Neural crest cell (in vitro differentiated cells): ENCODE results near the gene DNASE1L2. TPM values are rescaled to one million over a fixed set of nuclear protein-coding genes. Genes with fewer than 3 reads are reported as not detected.
A peak's percentile ranks its signal among the peaks of the same experiment; 100 is the strongest.

ENCODE experiments used
- DNase-seq: peaks from one replicate; pipeline ENCODE4 v3.0.0; 2021; ENCODE audit warnings: low read depth, mixed read lengths, low spot score
- H3K27ac Mint-ChIP-seq: one replicate; pipeline ENCODE4 v1.8.0; 2021; ENCODE audit warnings: mild to moderate bottlenecking, mixed read lengths; ENCODE audit not compliant: unreplicated experiment
- H3K27me3 Mint-ChIP-seq: 2 replicates; pipeline ENCODE4 v1.8.0; 2021; ENCODE audit warnings: low read depth, mild to moderate bottlenecking, mixed read lengths
- H3K36me3 Mint-ChIP-seq: 2 replicates; pipeline ENCODE4 v1.8.0; 2021; ENCODE audit warnings: low read depth, mild to moderate bottlenecking, mixed read lengths
- H3K4me1 Mint-ChIP-seq: 2 replicates; pipeline ENCODE4 v1.8.0; 2021; ENCODE audit warnings: mixed read lengths
- H3K4me3 Mint-ChIP-seq: one replicate; pipeline ENCODE4 v1.8.0; 2021; ENCODE audit warnings: mild to moderate bottlenecking, mixed read lengths
- H3K9me3 Mint-ChIP-seq: 2 replicates; pipeline ENCODE4 v1.8.0; 2021; ENCODE audit warnings: mixed read lengths
- total RNA-seq: library from RNA; stranded (reverse); gene quantifications from 2 replicates; pipeline ENCODE4 v1.2.1, GENCODE V29; 2021
- TF ChIP-seq, protein P1 (sequence below): fragments of 200-600 bp; sonication (generic); conservative IDR thresholded peaks from 2 replicates; pipeline ENCODE4 v1.5.0; 2021; ENCODE audit warnings: antibody characterized with exemption, mild to moderate bottlenecking

DNASE1L2 gene
- total RNA-seq, 1 donor from 2014 or later, result 1.6 TPM

DNA sequence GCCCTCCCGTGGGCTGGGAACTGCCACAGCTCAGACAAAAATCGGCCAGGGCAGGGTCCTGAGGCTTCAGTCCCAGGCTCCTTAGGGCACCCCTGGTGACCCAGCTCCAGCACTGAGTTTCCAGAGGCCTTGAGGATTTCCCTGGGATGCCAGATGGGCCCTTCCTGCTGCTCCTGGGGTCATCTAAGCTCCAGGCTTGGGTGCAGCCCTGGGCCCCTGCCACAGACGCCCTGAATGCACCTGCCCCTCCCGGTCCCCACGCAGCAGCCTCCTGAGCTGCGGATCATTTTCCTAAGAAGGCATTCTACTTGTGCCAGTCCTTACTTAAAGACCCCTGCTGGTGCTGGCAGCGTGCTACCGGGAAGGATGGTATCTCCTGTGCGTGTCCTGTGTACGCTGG is 37.7 kb downstream of the DNASE1L2 start:
- TF ChIP-seq, protein P1, sequence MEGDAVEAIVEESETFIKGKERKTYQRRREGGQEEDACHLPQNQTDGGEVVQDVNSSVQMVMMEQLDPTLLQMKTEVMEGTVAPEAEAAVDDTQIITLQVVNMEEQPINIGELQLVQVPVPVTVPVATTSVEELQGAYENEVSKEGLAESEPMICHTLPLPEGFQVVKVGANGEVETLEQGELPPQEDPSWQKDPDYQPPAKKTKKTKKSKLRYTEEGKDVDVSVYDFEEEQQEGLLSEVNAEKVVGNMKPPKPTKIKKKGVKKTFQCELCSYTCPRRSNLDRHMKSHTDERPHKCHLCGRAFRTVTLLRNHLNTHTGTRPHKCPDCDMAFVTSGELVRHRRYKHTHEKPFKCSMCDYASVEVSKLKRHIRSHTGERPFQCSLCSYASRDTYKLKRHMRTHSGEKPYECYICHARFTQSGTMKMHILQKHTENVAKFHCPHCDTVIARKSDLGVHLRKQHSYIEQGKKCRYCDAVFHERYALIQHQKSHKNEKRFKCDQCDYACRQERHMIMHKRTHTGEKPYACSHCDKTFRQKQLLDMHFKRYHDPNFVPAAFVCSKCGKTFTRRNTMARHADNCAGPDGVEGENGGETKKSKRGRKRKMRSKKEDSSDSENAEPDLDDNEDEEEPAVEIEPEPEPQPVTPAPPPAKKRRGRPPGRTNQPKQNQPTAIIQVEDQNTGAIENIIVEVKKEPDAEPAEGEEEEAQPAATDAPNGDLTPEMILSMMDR, result no peak
- no peaks in the 10 kb centered on the region for H3K36me3 Mint-ChIP-seq

DNA sequence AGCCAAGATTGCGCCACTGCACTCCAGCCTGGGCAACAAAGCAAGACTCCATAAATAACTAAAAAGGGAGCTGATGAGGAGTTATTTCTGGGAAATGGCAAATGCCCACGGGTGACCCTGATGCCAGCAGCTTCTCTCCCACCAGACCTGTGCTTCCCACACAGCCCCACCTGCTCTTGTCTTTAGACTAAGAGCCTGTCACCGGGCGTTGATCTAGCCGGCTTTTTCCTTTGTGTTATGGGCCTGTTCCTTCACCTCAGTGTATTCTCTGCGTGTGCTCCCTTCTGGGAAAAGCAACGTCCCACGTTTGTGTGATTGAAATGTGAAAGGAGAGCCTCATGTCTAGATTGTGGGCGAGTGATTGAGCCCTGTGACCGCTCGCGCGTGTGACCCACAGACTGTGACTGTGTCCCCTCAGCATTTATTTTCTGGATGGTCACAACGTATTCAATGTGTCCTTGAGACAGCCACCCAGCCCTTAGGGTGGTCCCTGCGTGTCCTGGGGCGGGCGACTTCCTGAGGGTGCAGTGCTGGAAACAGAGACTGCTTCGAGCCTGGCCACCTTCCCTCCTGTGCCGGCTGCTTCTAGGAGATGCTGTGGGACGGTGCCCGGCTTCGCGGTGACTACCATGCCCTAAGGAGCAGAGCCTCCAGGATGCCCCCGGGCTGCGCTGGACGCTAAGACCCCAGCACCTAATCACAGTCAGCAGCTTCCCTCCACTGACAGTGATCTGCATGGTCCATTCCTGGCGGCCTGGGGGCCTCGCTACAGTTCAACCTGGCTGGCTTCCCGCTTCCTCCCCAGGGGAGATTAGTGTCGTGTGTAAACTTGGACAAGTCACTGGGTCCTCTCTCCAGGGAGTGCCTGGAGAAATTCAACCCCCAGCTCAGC is 39.5 kb downstream of the DNASE1L2 start:
- Mint-ChIP-seq H3K4me3 (peak overlapping the region; percentile 49), H3K27me3 (no peaks in the 10 kb centered on the region), H3K9me3 (no peaks in the 10 kb centered on the region), H3K36me3 (no peaks in the 10 kb centered on the region), H3K4me1 (no peaks in the 10 kb centered on the region), H3K27ac (no peak overlapping the region)
- TF ChIP-seq, protein P1, result no peak
- DNase-seq, result no peak

More for the DNA sequence above, 37.7 kb downstream of the DNASE1L2 start:
- Mint-ChIP-seq H3K27ac (no peak overlapping the region), H3K4me3 (no peak overlapping the region), H3K9me3 (no peaks in the 10 kb centered on the region), H3K4me1 (peaks cover 8% of the 10 kb centered on the region), H3K27me3 (no peaks in the 10 kb centered on the region)
- DNase-seq, result no peak

DNA sequence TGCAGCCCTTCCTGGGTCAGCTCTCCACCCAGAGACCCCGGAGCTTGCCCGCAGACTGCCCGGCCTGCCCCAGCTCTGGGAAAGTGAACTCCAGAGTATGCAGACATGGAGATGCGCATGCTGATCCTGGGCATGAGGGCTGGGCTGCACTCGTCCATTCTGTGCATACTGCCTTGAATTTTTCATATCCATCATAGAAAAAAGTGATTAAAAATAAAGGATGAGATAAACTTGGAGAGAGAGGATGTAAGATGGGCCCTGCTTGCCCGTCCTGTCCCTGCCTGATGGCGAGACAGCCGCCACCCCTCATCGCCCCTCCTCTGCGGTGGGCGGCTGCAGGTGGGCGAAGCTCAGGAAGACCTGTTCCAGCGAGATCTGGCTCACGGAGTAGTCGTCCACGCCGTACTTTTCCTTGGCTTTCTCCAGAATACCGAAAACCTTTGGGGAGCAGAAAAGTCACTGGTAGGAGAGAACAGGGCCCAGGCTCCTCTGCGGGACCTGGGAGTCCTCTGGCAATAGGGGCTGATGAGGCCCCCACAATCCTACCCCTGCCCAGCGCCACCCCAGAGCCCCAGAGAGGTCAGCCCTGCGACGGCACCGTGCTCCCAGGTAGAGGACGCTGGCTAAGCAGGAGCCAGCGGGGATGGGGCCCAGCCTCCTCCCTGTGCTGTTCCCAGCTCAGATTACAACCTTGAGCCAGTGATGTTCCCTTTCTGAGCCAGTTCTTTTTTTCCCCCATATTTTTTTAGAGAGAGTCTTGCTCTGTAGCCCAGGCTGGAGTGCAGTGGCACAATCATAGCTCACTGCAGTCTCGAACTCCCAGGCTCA is 40.3 kb downstream of the DNASE1L2 start:
- no peaks in the 10 kb centered on the region for H3K9me3 Mint-ChIP-seq
- no peaks in the 10 kb centered on the region for H3K36me3 Mint-ChIP-seq
- H3K27me3 Mint-ChIP-seq, result no peaks in the 10 kb centered on the region
- TF ChIP-seq, protein P1, result no peak
- no peak for DNase-seq
- no peaks in the 10 kb centered on the region for H3K4me1 Mint-ChIP-seq
- no peak overlapping the region for H3K4me3 Mint-ChIP-seq
- no peak overlapping the region for H3K27ac Mint-ChIP-seq

DNA sequence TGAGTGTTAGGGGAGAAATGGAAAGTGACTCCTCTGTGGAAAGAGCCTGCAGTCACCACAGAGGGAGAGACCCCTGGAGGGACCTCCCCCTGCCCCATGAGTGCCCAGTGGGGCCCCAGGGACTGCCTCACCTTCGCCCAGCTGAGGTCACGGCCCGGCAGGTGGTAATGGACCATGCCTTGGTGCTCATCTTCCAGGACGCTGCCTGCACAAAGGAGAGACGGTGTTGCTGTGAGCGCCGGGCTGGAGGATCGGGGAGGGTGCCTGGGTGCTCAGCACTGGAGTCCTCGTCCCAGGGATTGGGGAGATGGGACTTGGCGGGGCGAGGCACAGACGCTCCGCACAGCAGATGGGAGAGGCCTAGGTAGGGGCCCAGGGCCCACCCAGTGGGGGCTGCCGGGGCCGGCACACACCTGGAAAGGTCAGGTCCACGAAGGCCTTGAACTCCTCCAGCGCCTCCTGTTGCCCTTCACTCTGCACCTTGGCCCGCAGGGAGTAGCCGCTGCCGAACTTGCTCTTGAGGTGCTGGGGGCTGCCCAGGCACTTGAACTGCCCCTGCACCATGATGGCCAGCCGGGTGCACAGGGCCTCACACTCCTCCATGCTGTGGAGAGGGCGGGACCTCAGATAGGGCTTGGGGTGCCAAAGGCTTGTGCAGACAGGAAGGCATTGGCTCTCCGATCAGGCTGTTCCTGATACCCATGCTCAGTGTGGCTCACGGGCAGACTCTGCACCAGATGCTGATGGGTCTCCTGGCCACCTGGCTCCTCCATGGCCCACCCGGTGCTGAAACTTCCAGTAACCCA is 41.4 kb downstream of the DNASE1L2 start:
- TF ChIP-seq, protein P1, result no peak
- peak overlapping the region; percentile 23 for H3K4me3 Mint-ChIP-seq
- DNase-seq, result no peak
- no peaks in the 10 kb centered on the region for H3K36me3 Mint-ChIP-seq
- H3K27ac Mint-ChIP-seq, result no peak overlapping the region
- H3K9me3 Mint-ChIP-seq, result no peaks in the 10 kb centered on the region
- H3K4me1 Mint-ChIP-seq, result no peaks in the 10 kb centered on the region
- no peaks in the 10 kb centered on the region for H3K27me3 Mint-ChIP-seq

DNA sequence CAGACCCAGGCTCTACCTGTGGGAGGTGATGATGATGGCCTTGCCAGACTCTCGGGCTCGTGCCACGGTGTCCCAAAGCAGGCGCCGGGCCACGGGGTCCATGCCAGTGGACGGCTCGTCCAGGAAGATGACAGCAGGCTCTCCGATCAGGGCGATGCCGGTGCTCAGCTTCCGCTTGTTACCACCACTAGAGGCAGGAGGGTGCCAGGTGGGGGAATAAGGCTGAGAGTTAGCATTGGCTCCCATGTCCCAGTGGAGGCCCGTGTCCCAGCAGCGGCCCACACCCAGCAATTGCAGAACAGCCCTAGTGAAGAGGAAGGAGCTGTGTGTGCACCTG is 42.0 kb downstream of the DNASE1L2 start:
- DNase-seq, result no peak
- Mint-ChIP-seq H3K4me1 (no peaks in the 10 kb centered on the region), H3K27ac (no peak overlapping the region), H3K27me3 (no peaks in the 10 kb centered on the region), H3K36me3 (no peaks in the 10 kb centered on the region), H3K9me3 (no peaks in the 10 kb centered on the region), H3K4me3 (peak overlapping the region; percentile 23)
- TF ChIP-seq, protein P1, result no peak
